K562 (cell line): ENCODE results near the gene SNX19. TPM values are rescaled to one million over a fixed set of nuclear protein-coding genes. Genes with fewer than 3 reads are reported as not detected.

Source experiments
- ATAC-seq: fragments of 200-7000 bp; cut with Tn5 transposase; 3 replicates; pipeline ENCODE4 v1.9.1; 2020; ENCODE audit warnings: moderate library complexity
- BruUV-seq: library from RNA; stranded (reverse); fragments of 400-500 nt; replicated peaks from 2 replicates; lab custom pipeline; 2021; lab: Mats Ljungman, UMichigan
- CTCF ChIA-PET: fragments of 300-600 bp; formaldehyde crosslinking; extraction: SDS; loops from one replicate; lab custom pipeline; 2021; ENCODE audit warnings: low intra/inter-chr PET ratio; lab: Yijun Ruan, JAX
- POLR2A ChIA-PET: fragments of 300-600, 350-650 bp; sonication (Branson Sonifier 250); formaldehyde crosslinking; extraction: SDS; loops from one replicate; lab custom pipeline; 2021; ENCODE audit warnings: antibody characterized with exemption, inconsistent platforms; lab: Yijun Ruan, JAX
- DNase-seq, 4 experiments: peaks; one replicate each; pipeline versions ENCODE4 v3.0.0 to v3.0.0-alpha.2; 2011 to 2018; ENCODE audit warnings: low spot score in 3 of 4, mixed read lengths in 3 of 4; ENCODE audit errors: extremely low read depth in 1 of 4
- FAIRE-seq: peaks from 2 replicates; lab custom pipeline; 2011; peaks lifted over from hg19 to GRCh38; lab: Jason Lieb, UNC
- H2AFZ ChIP-seq: 2 replicates; pipeline ENCODE4 v1.6.0; 2011; ENCODE audit warnings: low read depth, low read length, control low read depth, inconsistent platforms
- H3K27ac ChIP-seq: fragments of 200-600 bp; 3 replicates; pipeline ENCODE4 v1.8.0; 2011; ENCODE audit warnings: low read depth, mild to moderate bottlenecking, control low read depth, inconsistent platforms, low read length, moderate library complexity, mixed read lengths; ENCODE audit errors: extremely low read depth
- H3K27me3 ChIP-seq, 2 experiments: fragments of 300-600 bp in 1 of 2; 2 replicates in 1 of 2; 3 replicates in 1 of 2; pipeline versions ENCODE4 v1.6.0 to v1.8.0; 2011; ENCODE audit warnings: inconsistent platforms in 2 of 2, low read length in 2 of 2, mild to moderate bottlenecking in 1 of 2, mixed read lengths in 1 of 2, moderate library complexity in 1 of 2; ENCODE audit not compliant: control insufficient read depth in 2 of 2, insufficient read depth in 2 of 2
- H3K36me3 ChIP-seq: fragments of 300-600 bp; 3 replicates; pipeline ENCODE4 v1.8.0; 2011; ENCODE audit warnings: mild to moderate bottlenecking, low read length, inconsistent platforms; ENCODE audit not compliant: control insufficient read depth, insufficient read depth
- H3K4me1 ChIP-seq, 2 experiments: fragments of 200-600 bp in 1 of 2; replicated peaks in 1 of 2; 2 replicates in 1 of 2; 3 replicates in 1 of 2; pipeline versions ENCODE4 v1.5.1 to v1.8.0; 2011; ENCODE audit warnings: inconsistent platforms in 2 of 2, low read length in 2 of 2, mild to moderate bottlenecking in 1 of 2, mixed read lengths in 1 of 2, moderate library complexity in 1 of 2; ENCODE audit not compliant: control insufficient read depth in 2 of 2, insufficient read depth in 2 of 2
- H3K4me2 ChIP-seq: 2 replicates; pipeline ENCODE4 v1.6.1; 2011; ENCODE audit warnings: low read length, control low read depth, inconsistent platforms, mixed read lengths; ENCODE audit not compliant: insufficient read depth
- H3K4me3 ChIP-seq: fragments of 200-600 bp; sonication (generic), shearing (Covaris generic); 2 replicates; pipeline ENCODE4 v1.5.1; 2016; ENCODE audit warnings: control low read depth, inconsistent platforms
- H3K79me2 ChIP-seq: fragments of 200-600 bp; 3 replicates; pipeline ENCODE4 v1.8.0; 2011; ENCODE audit warnings: low read length, inconsistent platforms; ENCODE audit not compliant: control insufficient read depth, insufficient read depth
- H3K9ac ChIP-seq, 2 experiments: 2 replicates each; pipeline versions ENCODE4 v1.6.0 to v1.6.1; 2011; ENCODE audit warnings: low read depth in 2 of 2, low read length in 2 of 2, control low read depth in 1 of 2, inconsistent platforms in 1 of 2, mild to moderate bottlenecking in 1 of 2, mixed read lengths in 1 of 2; ENCODE audit not compliant: insufficient read depth in 1 of 2
- H3K9me1 ChIP-seq: one replicate; pipeline ENCODE4 v1.6.0; 2011; ENCODE audit warnings: inconsistent platforms, mild to moderate bottlenecking, low read length, moderate library complexity; ENCODE audit not compliant: control insufficient read depth, insufficient read depth
- H3K9me3 ChIP-seq: replicated peaks from 2 replicates; pipeline ENCODE4 v1.5.1; 2011; ENCODE audit warnings: low read depth, low read length, inconsistent platforms; ENCODE audit not compliant: control insufficient read depth, insufficient read depth
- H4K20me1 ChIP-seq: replicated peaks from 2 replicates; pipeline ENCODE4 v1.6.1; 2011; ENCODE audit warnings: low read length, inconsistent platforms, mixed read lengths; ENCODE audit not compliant: control insufficient read depth, insufficient read depth
- ASH1L ChIP-seq: fragments of 450-650 bp; IDR thresholded peaks from 2 replicates; pipeline ENCODE4 v1.6.1; 2018; ENCODE audit warnings: borderline replicate concordance, mild to moderate bottlenecking, low read depth; ENCODE audit not compliant: partially characterized antibody
- EWSR1 ChIP-seq: fragments of 450-650 bp; IDR thresholded peaks from 2 replicates; pipeline ENCODE4 v1.6.1; 2018; ENCODE audit warnings: borderline replicate concordance, mild to moderate bottlenecking, low read depth, moderate library complexity; ENCODE audit not compliant: partially characterized antibody
- KLF13 ChIP-seq: fragments of 450-650 bp; IDR thresholded peaks from 2 replicates; pipeline ENCODE4 v1.6.1; 2016; ENCODE audit warnings: missing genetic modification characterization, low read depth, mild to moderate bottlenecking, missing compliant biosample characterization, moderate library complexity, borderline replicate concordance
- MYC ChIP-seq, 2 experiments: fragments of 250-450 bp in 1 of 2; sonication (Bioruptor Pico) in 1 of 2; IDR thresholded peaks; 2 replicates each; pipeline versions ENCODE4 v1.5.1 to v1.6.1; 2012 to 2021; ENCODE audit warnings: low read depth in 2 of 2, borderline replicate concordance in 1 of 2, improper control_type of control experiment in 1 of 2, low read length in 1 of 2, mild to moderate bottlenecking in 1 of 2, moderate library complexity in 1 of 2
- NFRKB ChIP-seq: fragments of 450-650 bp; IDR thresholded peaks from 2 replicates; pipeline ENCODE4 v1.6.1; 2016; ENCODE audit warnings: low read depth
- REST ChIP-seq, 2 experiments: fragments of 450-650 bp; formaldehyde crosslinking in 1 of 2; IDR thresholded peaks; 2 replicates each; pipeline versions ENCODE4 v1.4.0 to v1.6.1; 2014 to 2020; ENCODE audit warnings: mild to moderate bottlenecking in 2 of 2, borderline replicate concordance in 1 of 2, low read depth in 1 of 2
- SAFB ChIP-seq: fragments of 200-400 bp; formaldehyde crosslinking; IDR thresholded peaks from 2 replicates; pipeline ENCODE4 v1.6.1; 2017; ENCODE audit warnings: low read depth, low read length, borderline replicate concordance
- TARDBP ChIP-seq: fragments of 450-650 bp; IDR thresholded peaks from 2 replicates; pipeline ENCODE4 v1.6.1; 2016
- TBL1XR1 ChIP-seq, 2 experiments: IDR thresholded peaks; 2 replicates each; pipeline ENCODE4 v1.6.1; 2012; ENCODE audit warnings: improper control_type of control experiment in 2 of 2, low read length in 2 of 2, mild to moderate bottlenecking in 1 of 2
- TCF7L2 ChIP-seq: fragments of 150-350 bp; IDR thresholded peaks from 2 replicates; pipeline ENCODE4 v1.6.1; 2016; ENCODE audit warnings: low read depth, mild to moderate bottlenecking, low read length, moderate library complexity
- ZNF133 ChIP-seq: fragments of 250-450 bp; sonication (Bioruptor Pico); IDR thresholded peaks from 2 replicates; pipeline ENCODE4 v1.4.0; 2020; ENCODE audit warnings: mild to moderate bottlenecking
- ZNF764 ChIP-seq: fragments of 250-450 bp; sonication (Bioruptor Pico); IDR thresholded peaks from 2 replicates; pipeline ENCODE4 v1.4.0; 2020; ENCODE audit warnings: low read depth, mild to moderate bottlenecking, moderate library complexity
- ZNF79 ChIP-seq: fragments of 250-450 bp; sonication (Bioruptor Pico); IDR thresholded peaks from 2 replicates; pipeline ENCODE4 v1.4.0; 2020; ENCODE audit warnings: low read depth, mild to moderate bottlenecking, moderate library complexity
- WGBS: fragments of 100-300 bp; shearing (Covaris generic); methylation state at CpG from one replicate; pipeline ENCODE4 v1.1.6; 2016; ENCODE audit warnings: low coverage, mixed read lengths; ENCODE audit not compliant: insufficient coverage; ENCODE audit errors: missing lambda C conversion rate; 5-methylcytosine and 5-hydroxymethylcytosine counted together
- in situ Hi-C: fragments of 300-500 bp; cut with MboI; formaldehyde crosslinking; loops from 4 replicates; pipeline ENCODE4 v1.15.0; 2018; ENCODE audit warnings: inconsistent platforms, mixed read lengths
- intact Hi-C: fragments of 100-400 bp; cut with micrococcal nuclease; formaldehyde crosslinking; loops from 2 replicates; pipeline ENCODE4 v1.14.2; 2022
- polyA plus RNA-seq, 8 experiments: library from polyadenylated mRNA; depleted of rRNA in 4 of 8; stranded (reverse) in 5 of 8; unstranded in 3 of 8; fragments of >200 nt; fragmentation: Nextera tagmentation in 2 of 8; fragmentation: Illumina TruSeq in 1 of 8; extraction: Ambion mirVana in 2 of 8; extraction: Trizol in 1 of 8; gene quantifications; 2 replicates each; pipeline versions ENCODE4 v1.2.1 to v1.2.3, GENCODE V29; 2011 to 2014; ENCODE audit warnings: inconsistent platforms in 1 of 8, missing spikeins in 1 of 8
- total RNA-seq, 7 experiments: library from RNA; depleted of rRNA in 6 of 7; stranded (reverse); fragments of >200 nt in 6 of 7; fragmentation: Illumina TruSeq in 2 of 7; extraction: Trizol in 2 of 7; gene quantifications; 2 replicates each; pipeline versions ENCODE4 v1.2.1 to v1.2.3, GENCODE V29; 2011 to 2021; ENCODE audit warnings: low replicate concordance in 1 of 7

SNX19 gene
- total and polyA plus RNA-seq, 9 of the 15 experiments (the other 6 are each of a cell fraction or from before 2014, with no cell fraction given), result 2.2 to 31.3 (median 19.6) TPM

GRCh38 chr11:130848361-130849214 is 67.7 kb downstream of the SNX19 start:
- intact Hi-C loops, result no loop called here
- Histone ChIP-seq H3K27me3 (peaks cover 0 to 6% of the 10 kb centered on the region in 2 experiments; a peak in 1 of 5 replicates), H3K9ac (no peak overlapping the region), H4K20me1 (no peaks in the 10 kb centered on the region), H3K9me3 (no peaks in the 10 kb centered on the region), H3K4me3 (no peak overlapping the region), H3K27ac (no peak overlapping the region), H3K36me3 (no peaks in the 10 kb centered on the region), H3K4me2 (no peak overlapping the region), H2AFZ (no peak overlapping the region), H3K9me1 (no peaks in the 10 kb centered on the region), H3K4me1 (no peaks in the 10 kb centered on the region), H3K79me2 (no peaks in the 10 kb centered on the region)
- in situ Hi-C loops, result no loop called here
- 0% methylated on average over 6 of the region's 6 CpGs for WGBS
- ATAC-seq (no peak), FAIRE-seq (no peak), DNase-seq (no peak)
- ChIA-PET CTCF (interaction anchor here (0.7 kb wide), 1 partner anchor 19 kb away, joined by 4 read pairs; no protein-coding TSS in a partner anchor), POLR2A (interaction anchor here (0.5 kb wide), 1 partner anchor 35 kb away, joined by 3 read pairs; no protein-coding TSS in a partner anchor)
- no peak for TF ChIP-seq TBL1XR1 (IDR thresholded peaks at IDR 0.05; ENCODE audit: low read length in 2 of 2)
- TF ChIP-seq ZNF764, result no peak
- no peak for TF ChIP-seq NFRKB
- no peak for TF ChIP-seq MYC (IDR thresholded peaks at IDR 0.05; ENCODE audit: low read depth, low read length)
- TF ChIP-seq MYC (CRISPR knock-in tag; IDR thresholded peaks at IDR 0.05; ENCODE audit: borderline replicate concordance, low read depth), result no peak
- TF ChIP-seq REST (IDR thresholded peaks at IDR 0.05; ENCODE audit: borderline replicate concordance), result no peak
- TF ChIP-seq REST (CRISPR knock-in tag; IDR thresholded peaks at IDR 0.05; ENCODE audit: low read depth), result no peak
- TF ChIP-seq TARDBP, result no peak
- TF ChIP-seq ZNF133, result no peak
- TF ChIP-seq ASH1L, result no peak
- TF ChIP-seq ZNF79 (CRISPR knock-in tag), result no peak
- no peak for TF ChIP-seq SAFB
- TF ChIP-seq TCF7L2, result no peak
- no peak for TF ChIP-seq KLF13 (tag)
- TF ChIP-seq EWSR1, result no peak
- no TSS peak for BruUV-seq
